Body of pancreas (tissue), 4 donors: ENCODE measurements around the gene UBE2I.
"Not testable (repeated sequence)": the region's sequence is repeated elsewhere in the genome, so short reads cannot be mapped to it uniquely, and the experiment has no call there.

Experiments
- CTCF ChIP-seq, 7 experiments: fragments of 450-650 bp in 4 of 7; fragments of 200-600 bp in 3 of 7; sonication (generic) in 3 of 7; IDR thresholded peaks; one replicate each; pipeline ENCODE4 v1.5.1; 2016 to 2019; ENCODE audit warnings: antibody characterized with exemption in 7 of 7
- POLR2A ChIP-seq, 3 donors: fragments of 450-650 bp; IDR thresholded peaks; one replicate each; pipeline ENCODE4 v1.6.1; 2016; ENCODE audit warnings: antibody characterized with exemption in 3 of 3, mild to moderate bottlenecking in 2 of 3

- not testable (repeated sequence) for TF ChIP-seq CTCF, POLR2A (IDR thresholded peaks at IDR 0.05)
These were observed 12.8 kb upstream of the UBE2I start for GRCh38 chr16:1296688-1297017.
